ENCODE results near the gene PSEN2. TPM values are rescaled to one million over a fixed set of nuclear protein-coding genes. Genes with fewer than 3 reads are reported as not detected.

PSEN2 gene
- total RNA-seq, 1 donor from 2014 or later: 29.7 TPM

- no peaks in the 10 kb centered on the region for H3K36me3 ChIP-seq (ENCODE audit: control insufficient read depth, insufficient read depth, low read length)
- DNase-seq (ENCODE audit: low read depth): no peak
- TF ChIP-seq CTCF (IDR thresholded peaks at IDR 0.05; ENCODE audit: insufficient read depth, low read length, poor library complexity, severe bottlenecking): no peak
- no peak overlapping the region for H3K4me3 ChIP-seq (ENCODE audit: low read depth, low read length)
- H3K27me3 ChIP-seq (ENCODE audit: control insufficient read depth, insufficient read depth, low read length): no peaks in the 10 kb centered on the region
Observed at GRCh38 chr1:226889616-226890330, 19.4 kb downstream of the PSEN2 start.

GRCh38 chr1:226890331-226891108, 20.1 kb downstream of the PSEN2 start:
- no peak overlapping the region for H3K4me3 ChIP-seq (ENCODE audit: low read depth, low read length)
- no peaks in the 10 kb centered on the region for H3K27me3 ChIP-seq (ENCODE audit: control insufficient read depth, insufficient read depth, low read length)
- TF ChIP-seq CTCF (IDR thresholded peaks at IDR 0.05; ENCODE audit: insufficient read depth, low read length, poor library complexity, severe bottlenecking): no peak
- H3K36me3 ChIP-seq (ENCODE audit: control insufficient read depth, insufficient read depth, low read length): no peaks in the 10 kb centered on the region
- DNase-seq (ENCODE audit: low read depth): no peak

GRCh38 chr1:226891346-226891745, 20.9 kb downstream of the PSEN2 start:
- Histone ChIP-seq H3K36me3 (ENCODE audit: control insufficient read depth, insufficient read depth, low read length) (no peaks in the 10 kb centered on the region), H3K27me3 (ENCODE audit: control insufficient read depth, insufficient read depth, low read length) (no peaks in the 10 kb centered on the region)
- no peak for TF ChIP-seq CTCF (IDR thresholded peaks at IDR 0.05; ENCODE audit: insufficient read depth, low read length, poor library complexity, severe bottlenecking)

GRCh38 chr1:226891846-226892523, 21.6 kb downstream of the PSEN2 start:
- no peak overlapping the region for H3K4me3 ChIP-seq (ENCODE audit: low read depth, low read length)
- DNase-seq (ENCODE audit: low read depth): no peak
- H3K27me3 ChIP-seq (ENCODE audit: control insufficient read depth, insufficient read depth, low read length): no peaks in the 10 kb centered on the region
- no peak for TF ChIP-seq CTCF (IDR thresholded peaks at IDR 0.05; ENCODE audit: insufficient read depth, low read length, poor library complexity, severe bottlenecking)
- H3K36me3 ChIP-seq (ENCODE audit: control insufficient read depth, insufficient read depth, low read length): no peaks in the 10 kb centered on the region

More at GRCh38 chr1:226891346-226891745, 20.9 kb downstream of the PSEN2 start:
- DNase-seq (ENCODE audit: low read depth): no peak
- H3K4me3 ChIP-seq (ENCODE audit: low read depth, low read length): no peak overlapping the region

- no peak for TF ChIP-seq CTCF (IDR thresholded peaks at IDR 0.05; ENCODE audit: insufficient read depth, low read length, poor library complexity, severe bottlenecking)
- DNase-seq (ENCODE audit: low read depth): no peak
- Histone ChIP-seq H3K4me3 (ENCODE audit: low read depth, low read length) (no peak overlapping the region), H3K27me3 (ENCODE audit: control insufficient read depth, insufficient read depth, low read length) (no peaks in the 10 kb centered on the region), H3K36me3 (ENCODE audit: control insufficient read depth, insufficient read depth, low read length) (no peaks in the 10 kb centered on the region)
Observed at GRCh38 chr1:226892524-226892875, 22.1 kb downstream of the PSEN2 start.

Measured in kidney epithelial cell (primary cell).